HuH-7 (cell line): ENCODE measurements around the gene SLC25A44.

Source experiments
- DNase-seq: peaks from one replicate; pipeline ENCODE4 v3.0.0; 2011; ENCODE audit warnings: low spot score

SLC25A44 gene, protein sequence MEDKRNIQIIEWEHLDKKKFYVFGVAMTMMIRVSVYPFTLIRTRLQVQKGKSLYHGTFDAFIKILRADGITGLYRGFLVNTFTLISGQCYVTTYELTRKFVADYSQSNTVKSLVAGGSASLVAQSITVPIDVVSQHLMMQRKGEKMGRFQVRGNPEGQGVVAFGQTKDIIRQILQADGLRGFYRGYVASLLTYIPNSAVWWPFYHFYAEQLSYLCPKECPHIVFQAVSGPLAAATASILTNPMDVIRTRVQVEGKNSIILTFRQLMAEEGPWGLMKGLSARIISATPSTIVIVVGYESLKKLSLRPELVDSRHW

DNA sequence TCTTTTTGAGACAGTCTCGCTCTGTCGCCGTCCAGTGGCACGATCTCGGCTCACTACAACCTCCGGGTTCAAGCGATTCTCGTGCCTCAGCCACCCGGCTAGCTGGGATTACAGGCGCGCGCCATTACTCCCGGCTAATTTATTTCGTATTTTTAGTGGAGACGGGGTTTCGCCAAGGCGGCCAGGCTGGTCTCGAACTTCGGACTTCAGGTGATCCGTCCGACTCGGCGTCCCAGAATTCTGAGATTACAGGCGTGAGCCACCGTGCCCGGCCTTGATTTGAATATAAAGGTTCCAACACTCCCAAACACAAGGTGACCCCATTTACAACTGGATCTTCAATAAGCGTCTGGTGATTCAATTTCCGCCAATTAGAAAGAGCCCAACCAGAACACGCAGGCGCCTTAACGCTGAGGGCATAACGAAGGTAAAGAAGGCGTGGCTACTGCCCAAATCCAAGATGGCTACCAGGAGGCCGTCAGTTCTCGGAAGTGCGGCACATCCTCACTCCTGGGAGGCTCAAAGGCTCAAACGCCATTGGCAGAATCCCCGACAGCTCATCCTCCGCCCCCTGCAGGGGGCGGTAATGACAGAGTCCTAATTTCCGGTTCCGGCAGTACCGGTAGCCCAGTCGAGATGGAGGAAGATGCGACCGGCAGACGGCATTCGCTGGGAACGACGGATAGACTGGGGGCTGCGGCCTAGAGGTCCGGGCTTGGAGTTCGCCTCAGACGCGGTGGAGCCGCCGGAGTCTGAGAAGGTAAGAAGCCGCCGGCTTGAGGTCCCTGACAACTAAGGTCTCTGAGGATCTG, at the start of gene SLC25A44:
Gene SLC25A44 (plus strand): TSS at position 617 of the 812 bp plus-strand sequence. CDS start 5,744 bp downstream, outside the sequence.
- peak; percentile 92 for DNase-seq

DNA sequence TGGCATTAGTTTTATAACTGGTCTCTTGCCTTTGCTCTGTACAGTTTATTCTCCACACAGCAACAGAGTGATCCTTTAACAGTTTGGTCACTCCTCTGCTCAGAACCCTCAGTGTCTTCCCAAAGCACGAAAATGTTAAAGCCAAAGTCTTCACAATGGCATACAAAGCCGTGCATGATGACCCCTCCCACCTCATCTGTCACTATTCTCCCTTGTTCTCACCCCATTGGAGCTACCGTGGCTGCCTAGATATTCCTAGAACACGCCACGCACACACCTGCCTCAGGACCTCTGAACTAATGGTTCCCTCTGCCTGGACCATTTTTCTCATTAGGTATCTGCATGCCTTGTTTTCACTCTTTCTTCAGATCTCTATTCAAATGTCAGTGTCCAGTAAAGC, 49.2 kb upstream of the SLC25A44 start:
- no peak for DNase-seq

DNA sequence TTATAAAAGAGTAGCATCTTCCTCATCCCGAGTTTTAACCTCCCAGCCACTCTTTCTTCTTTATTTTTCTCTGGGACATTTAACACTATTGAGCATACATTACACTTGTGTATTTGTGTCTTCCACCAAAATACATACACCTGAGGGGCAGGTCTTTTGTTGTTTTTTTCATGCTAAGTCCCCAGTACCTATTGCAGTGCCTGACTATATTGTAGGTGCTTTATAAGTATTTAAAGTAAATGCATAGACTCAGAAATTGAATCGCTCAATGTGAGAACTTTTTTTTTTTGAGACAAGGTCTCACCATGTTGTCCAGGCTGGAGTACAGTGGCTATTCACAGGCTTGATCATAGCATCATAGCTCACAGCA, 48.3 kb upstream of the SLC25A44 start:
- no peak for DNase-seq

DNA sequence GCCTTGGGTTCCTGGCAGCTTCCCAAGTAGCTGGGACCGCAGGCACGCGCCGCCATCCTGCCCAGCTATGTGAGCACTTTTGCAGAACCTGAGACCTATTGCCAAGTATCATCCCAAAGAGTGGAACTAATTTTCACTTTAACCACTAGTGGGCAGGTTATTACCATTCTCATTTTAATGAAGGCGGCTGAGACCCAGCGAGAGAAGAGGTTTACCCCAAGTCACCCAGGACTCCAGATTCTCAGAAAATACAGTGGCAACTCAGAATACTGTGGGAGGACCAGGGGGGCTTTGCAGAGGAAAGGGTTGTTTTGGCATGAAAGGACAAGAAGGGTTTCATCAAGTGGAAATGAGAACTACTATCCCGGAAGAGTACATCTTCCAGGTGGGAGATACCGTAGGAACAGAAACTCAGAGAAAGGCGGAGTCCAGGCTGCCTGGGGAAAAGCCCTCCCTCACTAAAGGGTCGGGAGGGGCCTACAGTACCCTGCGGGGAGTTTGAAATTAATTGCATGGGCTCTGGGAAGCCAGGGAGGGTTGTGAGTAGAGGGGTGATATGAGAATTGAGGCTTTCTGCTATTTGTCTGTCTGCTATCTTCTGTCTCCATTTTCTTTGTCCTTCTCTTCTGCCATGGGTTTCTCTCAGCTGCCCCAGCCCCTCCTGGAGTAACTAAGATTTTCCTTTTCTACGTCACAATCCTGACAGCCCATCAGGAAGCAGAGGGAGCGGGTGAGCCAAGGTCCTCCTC, 47.7 kb upstream of the SLC25A44 start:
- peak; percentile 95 for DNase-seq

DNA sequence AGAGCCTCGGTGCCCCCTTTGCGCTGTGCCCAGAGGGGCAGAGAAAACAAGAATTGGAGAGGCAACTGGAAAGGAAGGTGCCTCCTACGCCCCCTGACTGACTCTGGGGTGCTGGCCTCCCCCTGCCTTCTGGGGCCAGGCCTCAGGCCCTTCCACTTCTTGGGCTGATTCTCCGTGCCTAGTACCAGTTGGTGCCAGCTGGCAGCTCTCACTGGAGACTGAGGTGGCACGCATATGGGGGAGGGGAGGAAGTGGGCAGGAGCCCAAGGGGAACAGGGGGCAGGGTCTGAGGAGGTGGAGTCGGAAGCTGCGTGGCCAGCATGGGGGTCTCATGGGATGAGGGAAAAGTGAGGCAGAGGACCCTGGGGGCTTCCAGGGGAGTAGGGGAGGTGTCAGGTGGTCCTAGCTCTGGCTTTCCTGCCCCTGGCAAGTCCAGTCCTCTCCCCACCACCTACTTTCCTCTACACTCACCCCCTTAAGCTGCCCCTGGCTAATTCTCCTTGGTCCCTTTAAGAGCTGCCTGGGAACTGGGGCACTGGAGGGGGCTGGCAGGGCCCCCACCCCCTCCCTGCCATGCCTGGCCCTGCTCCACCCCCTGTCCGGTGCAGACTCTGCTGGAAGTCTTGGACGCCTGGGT, 47.0 kb upstream of the SLC25A44 start:
- DNase-seq = no peak

DNA sequence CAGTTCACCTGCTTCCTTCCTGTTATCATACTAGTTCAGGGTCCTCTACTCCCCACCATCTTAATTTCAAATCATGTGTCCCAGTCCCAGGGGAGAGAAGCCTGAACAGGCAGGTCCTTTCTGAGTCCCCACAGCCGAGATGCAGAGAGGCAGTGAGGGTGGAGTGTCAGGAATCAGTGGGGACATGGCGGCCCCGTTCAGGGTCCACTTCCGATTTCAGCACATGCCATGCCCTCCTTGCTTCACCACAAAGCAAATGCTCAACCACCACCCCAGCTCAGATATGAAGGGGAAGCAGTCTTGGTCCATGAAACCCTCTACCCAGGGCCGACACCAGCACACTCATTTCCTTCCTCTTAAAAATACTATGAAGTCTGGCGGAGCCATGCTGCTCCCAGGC, 45.7 kb upstream of the SLC25A44 start:
- DNase-seq = no peak

DNA sequence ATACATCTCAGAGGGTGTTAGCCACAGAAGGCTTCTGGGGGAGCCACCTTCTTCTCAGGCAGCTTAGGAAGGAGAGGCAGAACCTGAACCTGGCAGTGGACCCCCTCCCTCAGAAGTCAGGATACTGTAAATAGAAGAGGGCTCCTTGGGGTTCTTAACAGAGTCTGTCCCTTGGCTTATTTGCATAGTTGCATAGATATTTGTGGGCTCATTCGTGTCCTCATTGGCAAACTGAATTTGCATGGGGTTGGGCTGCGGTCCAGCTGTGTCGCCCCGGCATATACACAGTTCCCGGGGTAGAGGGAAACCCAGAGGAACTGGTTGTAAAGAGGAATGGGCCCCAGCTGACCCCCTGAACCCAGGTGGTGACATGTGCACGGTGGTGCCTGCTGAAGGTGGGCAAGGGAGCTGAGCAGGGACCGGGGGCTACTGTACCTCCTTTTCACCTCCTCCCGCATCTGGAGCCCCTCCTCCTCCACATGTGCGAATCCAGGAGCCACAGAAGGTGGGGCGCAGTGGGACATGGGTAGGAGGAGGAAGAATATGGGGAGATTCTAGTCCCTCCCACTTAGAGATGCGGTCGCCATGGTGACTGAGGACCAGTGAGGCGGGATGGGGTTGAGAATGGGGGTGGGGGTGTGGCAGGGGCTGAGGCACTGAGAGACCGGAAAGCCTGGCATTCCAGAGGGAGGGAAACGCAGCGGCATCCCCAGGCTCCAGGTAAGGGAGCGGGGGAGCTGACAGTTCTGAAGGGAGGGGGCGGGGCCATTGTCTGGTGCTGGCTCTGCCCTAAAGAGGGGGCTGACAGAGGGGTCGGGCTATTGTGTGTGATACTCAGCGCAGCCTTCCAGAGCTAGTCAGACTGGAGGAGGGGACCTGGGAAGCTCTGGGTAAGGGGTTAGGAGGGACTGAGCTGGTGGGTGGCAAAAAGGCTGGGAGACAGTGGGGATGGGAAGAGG, 44.3 kb upstream of the SLC25A44 start:
- DNase-seq = no peak

DNA sequence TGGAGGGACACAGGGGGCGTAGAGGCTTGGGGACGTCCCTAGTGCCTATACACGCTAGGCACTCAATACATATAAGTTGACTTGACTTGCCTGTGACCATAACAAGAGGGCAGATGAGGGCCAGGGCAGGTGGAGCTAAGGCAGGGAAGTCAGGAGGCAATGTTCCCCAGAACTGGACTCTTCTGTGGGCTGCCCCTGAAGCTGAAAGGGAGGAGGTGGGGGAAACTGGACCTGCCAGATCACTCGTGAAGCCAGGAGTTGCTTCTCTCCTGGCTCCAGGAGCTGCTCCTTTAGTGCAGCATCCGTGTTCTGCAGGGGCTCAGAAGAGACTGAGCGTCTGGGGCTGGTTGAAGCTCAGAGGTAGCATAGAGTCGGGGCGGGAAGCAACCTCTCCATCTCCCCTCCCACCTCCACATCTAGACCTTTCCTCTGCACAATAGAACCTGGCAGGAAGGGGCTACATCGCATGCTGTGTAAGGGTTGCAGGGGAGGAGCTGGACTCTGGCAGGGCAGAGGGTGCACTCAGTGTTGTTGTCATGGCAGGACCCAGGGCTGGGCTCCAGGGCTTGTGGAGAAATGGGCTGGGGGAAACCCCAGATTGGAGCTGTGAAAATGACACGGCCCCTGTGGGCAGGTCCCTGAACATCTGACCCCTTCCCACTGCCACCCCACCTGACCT, 43.4 kb upstream of the SLC25A44 start:
- DNase-seq = no peak

DNA sequence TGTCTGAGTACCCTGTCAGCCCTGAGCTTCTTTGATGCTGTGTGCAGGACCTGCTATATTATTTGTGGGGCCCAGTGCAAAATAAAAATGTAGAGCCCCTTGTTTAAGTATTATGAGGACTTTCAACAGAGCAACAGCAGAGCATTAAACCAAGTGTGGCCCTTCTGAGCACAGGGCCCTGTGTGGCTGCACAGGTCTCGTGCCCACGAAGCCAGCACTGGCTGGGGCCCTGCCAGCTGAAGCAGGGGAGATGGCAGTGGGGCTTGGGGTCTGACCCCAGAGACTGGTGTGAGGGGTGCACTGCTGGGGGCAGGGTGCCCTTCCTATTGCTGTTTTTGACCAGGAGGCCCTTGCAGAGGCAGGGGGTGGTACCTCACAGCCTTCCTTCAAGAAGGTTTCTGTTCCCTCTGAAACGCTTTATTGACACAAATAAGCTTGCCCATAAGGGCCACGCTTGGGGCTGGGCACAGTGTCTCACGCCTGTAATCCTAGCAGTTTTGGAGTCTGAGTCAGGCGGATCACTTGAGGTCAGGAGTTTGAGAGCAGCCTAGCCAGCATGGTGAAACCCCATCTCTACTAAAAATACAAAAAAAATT, 42.7 kb upstream of the SLC25A44 start:
- DNase-seq = no peak

DNA sequence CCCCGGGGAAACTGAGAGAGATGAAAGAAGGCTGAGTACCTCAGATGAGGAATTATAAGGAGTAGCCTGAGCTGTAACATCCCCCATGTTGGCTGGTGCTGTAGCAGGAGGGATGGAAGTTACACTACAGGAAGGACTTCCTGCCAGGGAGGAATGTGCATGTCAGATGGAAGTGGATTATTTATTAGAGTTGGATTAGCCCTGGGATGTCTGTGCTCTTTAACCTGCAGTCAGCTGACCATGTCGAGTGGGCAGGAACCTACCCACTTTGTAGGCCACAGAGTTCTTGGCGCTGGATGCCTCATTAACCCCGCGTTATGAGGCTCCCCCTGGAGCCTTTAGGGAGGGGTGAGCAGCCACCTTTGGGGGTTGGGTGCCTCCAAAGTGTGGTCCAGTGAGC, 41.3 kb upstream of the SLC25A44 start:
- DNase-seq = no peak

DNA sequence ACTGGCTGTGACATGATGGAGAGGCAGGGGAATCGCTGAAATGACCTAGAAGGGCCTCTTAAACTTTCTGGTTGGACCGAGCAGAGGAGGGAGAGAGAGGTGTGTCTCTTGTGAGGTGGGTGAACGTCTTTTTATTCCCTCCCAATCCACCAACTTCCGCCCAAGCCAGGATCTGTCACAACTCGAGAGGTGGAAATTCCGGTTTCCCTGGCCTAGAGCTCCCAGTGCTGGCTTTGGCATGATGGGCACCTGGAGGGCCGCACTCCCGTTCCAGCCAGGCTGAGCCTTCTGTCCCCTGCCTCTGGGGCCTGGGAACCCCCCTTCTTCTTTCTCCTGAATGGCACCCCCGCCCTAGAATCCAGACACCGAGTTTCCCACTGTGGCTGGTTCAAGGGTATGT, 40.5 kb upstream of the SLC25A44 start, which contains the start of gene SEMA4A:
Gene SEMA4A (plus strand): TSS at position 224 of the 400 bp plus-strand sequence. CDS start 994 bp downstream, outside the sequence.
- DNase-seq = no peak

DNA sequence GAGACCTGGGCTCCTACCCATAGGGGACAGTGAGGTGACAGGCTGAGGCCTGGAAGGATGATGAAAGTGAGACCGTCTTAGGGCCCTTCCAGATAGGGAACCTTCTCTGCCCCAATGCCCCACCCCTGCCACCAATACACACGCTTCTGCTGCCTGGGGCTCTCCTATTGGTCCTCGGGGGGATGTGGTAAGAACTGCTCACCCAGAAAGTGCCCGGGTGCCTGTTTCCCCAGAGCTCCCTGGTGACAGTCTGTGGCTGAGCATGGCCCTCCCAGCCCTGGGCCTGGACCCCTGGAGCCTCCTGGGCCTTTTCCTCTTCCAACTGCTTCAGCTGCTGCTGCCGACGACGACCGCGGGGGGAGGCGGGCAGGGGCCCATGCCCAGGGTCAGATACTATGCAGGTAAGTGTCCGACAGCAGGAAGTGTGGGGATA, 39.6 kb upstream of the SLC25A44 start:
- DNase-seq = no peak

DNA sequence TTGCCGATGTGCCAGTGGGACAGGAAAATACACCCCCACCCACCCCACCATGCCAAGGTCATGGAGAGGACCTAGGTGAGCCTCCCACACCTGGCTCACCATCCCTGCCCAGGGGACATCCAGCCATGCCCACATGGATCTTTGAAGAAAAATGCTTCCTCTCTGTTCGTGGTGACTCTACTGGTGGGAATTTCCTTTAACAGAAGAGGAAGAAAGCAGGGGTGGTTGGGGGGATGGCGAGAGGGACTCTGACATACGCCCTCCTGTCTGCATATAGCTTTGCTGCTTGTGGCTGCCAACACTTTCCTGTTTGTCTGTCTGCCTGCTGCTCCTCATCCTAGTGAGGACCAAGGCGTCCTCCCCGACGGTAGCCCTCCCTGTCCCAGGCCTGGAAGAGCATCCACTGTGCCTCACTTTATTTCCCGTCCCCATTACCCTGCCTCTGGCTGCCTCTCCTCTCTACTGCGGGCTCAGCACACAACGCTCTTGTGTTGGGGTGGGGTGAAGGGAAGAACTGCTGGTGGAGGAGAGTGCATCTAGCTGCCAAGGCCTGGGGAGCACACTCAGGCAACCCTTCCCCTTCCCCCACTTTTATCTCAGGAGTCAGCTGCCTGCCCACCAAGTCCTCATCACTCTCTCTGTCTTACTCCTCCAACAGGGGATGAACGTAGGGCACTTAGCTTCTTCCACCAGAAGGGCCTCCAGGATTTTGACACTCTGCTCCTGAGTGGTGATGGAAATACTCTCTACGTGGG, 38.0 kb upstream of the SLC25A44 start:
- DNase-seq = no peak

DNA sequence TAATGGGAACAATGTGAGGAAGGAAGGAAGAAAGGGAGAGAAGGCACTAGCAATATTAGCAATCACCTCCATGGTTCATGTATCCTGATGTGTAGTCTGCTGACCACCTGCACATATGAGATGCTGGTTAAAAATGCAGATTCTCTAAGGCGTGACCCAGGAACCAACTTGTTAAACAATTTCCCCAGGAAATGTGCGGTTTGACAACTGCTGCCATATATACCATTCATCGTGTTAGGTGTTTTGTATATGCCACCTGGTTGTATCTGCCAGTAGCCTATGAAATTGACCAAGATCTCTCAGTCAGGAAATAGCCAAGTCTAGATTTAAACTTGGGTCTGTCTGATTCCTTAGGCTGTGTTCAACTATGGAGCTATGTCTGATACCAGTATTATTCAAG, 36.4 kb upstream of the SLC25A44 start:
- no peak for DNase-seq

DNA sequence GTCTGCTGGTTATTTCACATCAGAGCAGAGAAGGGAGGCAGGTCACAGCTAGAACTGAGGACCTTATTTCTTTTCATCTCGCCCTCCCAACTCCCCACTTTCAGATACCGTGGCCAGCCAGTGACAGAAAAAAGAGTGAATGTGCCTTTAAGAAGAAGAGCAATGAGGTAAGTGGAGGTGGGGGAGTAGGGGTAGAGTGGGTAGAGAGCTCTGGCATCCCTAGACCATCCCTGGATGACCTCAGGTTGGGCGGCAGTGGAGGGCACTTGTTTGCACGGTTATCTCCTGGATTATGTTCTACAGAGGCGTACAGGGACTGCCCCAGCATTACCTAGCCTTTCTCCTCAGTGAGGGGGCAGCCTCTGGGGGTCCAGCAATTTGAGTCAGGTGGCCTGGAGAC, 35.9 kb upstream of the SLC25A44 start:
- no peak for DNase-seq

DNA sequence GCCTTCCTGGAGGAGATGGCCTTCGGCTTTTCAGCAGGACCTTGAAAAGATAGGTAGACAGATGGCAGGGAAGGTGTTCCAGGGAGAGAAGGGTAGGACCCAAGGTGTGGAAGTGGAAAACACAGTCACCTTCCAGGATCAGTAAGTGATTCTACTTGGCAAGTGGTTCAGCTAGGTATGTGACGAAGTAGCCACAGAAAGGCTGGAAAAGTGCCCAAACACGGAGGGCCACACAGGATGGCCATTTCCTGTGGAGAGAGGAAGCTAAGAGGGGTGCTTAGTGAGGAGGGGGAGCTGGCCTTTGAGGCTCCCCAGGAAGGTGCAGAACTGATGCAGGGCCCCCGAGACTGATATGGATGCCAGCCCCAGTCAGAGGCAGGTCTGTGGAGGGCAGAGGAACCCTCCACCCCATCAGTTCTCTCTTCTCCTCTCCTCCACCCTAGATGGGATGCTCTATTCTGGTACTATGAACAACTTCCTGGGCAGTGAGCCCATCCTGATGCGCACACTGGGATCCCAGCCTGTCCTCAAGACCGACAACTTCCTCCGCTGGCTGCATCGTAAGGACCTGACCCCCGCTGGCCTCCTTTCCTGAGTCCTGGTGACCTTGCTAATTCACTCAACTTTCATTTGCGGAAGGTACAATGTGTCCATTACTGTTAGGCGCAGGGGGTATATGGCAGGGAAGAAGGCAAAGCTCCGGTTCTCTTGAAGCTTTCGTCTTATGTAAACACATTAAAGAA, 33.7 kb upstream of the SLC25A44 start:
- DNase-seq = no peak

DNA sequence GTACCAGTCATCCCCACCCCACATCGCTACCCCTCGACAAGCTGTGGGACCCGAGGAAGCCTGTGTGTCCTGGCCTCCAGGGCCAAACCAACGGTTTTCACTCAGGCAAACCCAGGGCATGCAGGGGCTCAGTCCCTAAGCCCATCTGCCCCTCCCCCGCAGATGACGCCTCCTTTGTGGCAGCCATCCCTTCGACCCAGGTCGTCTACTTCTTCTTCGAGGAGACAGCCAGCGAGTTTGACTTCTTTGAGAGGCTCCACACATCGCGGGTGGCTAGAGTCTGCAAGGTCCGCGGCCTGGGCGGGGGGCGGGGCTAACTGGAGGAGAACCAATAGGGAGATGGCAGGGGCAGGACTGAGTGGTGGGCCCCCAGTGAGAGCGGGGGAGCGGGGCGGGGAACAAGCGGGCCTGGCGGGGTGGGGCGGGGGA, 33.1 kb upstream of the SLC25A44 start:
- no peak for DNase-seq

DNA sequence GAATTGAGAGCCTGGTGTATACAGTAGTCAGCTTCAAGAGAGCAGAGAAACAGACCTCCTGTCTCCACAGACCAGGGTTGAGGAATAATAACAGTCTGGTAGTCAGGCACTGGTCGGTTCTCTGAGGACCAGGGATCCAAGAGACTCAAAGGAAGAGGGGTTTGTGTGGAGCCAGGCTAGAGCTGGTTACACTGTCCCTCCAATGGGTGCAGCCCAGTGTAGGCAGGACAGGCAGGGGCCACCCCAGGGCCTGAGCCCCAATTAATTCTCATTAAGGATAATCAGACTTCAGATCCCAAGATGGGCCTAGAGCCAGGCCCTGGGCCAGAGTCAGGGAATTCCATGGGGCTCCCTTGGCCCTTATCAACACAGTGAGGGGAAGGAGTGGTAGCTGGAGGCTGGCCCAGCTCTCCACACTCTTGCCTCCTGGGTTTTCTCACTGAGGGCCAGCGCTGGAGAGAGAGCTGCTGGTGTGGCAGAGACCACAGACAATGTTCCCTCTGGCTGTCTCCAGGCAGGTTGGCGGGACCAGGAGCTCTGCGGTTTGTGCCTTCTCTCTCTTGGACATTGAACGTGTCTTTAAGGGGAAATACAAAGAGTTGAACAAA, 31.4 kb upstream of the SLC25A44 start:
- DNase-seq = no peak
